Effector memory CD4-positive, alpha-beta T cell (primary cell): ENCODE data around the gene SMOC2.
"Not testable (repeated sequence)": the region's sequence is repeated elsewhere in the genome, so short reads cannot be mapped to it uniquely, and the experiment has no call there.

ENCODE experiments used
- DNase-seq, 3 donors: peaks; one replicate each; pipeline ENCODE4 v3.0.0-alpha.2; 2020
- H3K27ac ChIP-seq: 2 replicates; pipeline ENCODE4 v1.7.0; 2013; ENCODE audit warnings: mild to moderate bottlenecking, low read length, moderate library complexity; ENCODE audit not compliant: insufficient read depth, poor library complexity, severe bottlenecking
- H3K27me3 ChIP-seq: replicated peaks from 2 replicates; pipeline ENCODE4 v1.7.0; 2013; ENCODE audit warnings: mild to moderate bottlenecking, low read length; ENCODE audit not compliant: insufficient read depth, control insufficient read depth, poor library complexity, severe bottlenecking
- H3K36me3 ChIP-seq: 2 replicates; pipeline ENCODE4 v1.7.0; 2013; ENCODE audit warnings: mild to moderate bottlenecking, low read length, moderate library complexity; ENCODE audit not compliant: control insufficient read depth, insufficient read depth
- H3K4me1 ChIP-seq: 2 replicates; pipeline ENCODE4 v1.7.0; 2013; ENCODE audit warnings: low read length, mild to moderate bottlenecking; ENCODE audit not compliant: control insufficient read depth, insufficient read depth, poor library complexity, severe bottlenecking
- H3K4me3 ChIP-seq: 2 replicates; pipeline ENCODE4 v1.7.0; 2013; ENCODE audit warnings: low read length, low read depth, mild to moderate bottlenecking; ENCODE audit not compliant: insufficient read depth, poor library complexity, severe bottlenecking
- H3K9me3 ChIP-seq: 2 replicates; pipeline ENCODE4 v1.7.0; 2013; ENCODE audit warnings: mild to moderate bottlenecking, low read length, moderate library complexity; ENCODE audit not compliant: control insufficient read depth

SMOC2 gene

DNA sequence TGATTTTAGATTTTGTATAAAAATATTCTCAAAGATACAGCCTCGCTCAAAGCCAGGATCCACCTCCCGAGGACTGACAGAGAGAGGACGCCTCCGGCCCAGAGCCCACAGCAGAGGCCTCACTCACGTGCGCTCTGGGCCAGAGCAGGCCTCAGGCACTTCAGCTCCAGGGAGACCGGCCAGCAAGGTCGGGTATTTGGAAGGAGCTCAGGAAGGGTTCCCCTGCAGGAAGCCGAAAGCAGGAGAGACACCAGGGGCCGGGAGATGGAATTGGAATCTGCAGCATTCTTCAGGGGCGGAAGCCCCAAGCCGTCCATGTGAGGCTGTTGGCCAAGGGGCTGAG is 251.9 kb downstream of the SMOC2 start:
- not testable (repeated sequence) for DNase-seq, H3K27ac ChIP-seq, H3K27me3 ChIP-seq, H3K4me3 ChIP-seq, H3K36me3 ChIP-seq, H3K4me1 ChIP-seq, H3K9me3 ChIP-seq

DNA sequence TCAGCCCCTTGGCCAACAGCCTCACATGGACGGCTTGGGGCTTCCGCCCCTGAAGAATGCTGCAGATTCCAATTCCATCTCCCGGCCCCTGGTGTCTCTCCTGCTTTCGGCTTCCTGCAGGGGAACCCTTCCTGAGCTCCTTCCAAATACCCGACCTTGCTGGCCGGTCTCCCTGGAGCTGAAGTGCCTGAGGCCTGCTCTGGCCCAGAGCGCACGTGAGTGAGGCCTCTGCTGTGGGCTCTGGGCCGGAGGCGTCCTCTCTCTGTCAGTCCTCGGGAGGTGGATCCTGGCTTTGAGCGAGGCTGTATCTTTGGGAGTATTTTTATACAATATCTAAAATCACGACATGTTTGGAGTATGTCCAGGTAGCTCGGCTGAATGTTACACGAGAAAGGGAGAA is 253.8 kb downstream of the SMOC2 start:
- H3K4me1 ChIP-seq, H3K9me3 ChIP-seq, H3K27me3 ChIP-seq, DNase-seq, H3K36me3 ChIP-seq, H3K4me3 ChIP-seq, H3K27ac ChIP-seq: not testable (repeated sequence)

DNA sequence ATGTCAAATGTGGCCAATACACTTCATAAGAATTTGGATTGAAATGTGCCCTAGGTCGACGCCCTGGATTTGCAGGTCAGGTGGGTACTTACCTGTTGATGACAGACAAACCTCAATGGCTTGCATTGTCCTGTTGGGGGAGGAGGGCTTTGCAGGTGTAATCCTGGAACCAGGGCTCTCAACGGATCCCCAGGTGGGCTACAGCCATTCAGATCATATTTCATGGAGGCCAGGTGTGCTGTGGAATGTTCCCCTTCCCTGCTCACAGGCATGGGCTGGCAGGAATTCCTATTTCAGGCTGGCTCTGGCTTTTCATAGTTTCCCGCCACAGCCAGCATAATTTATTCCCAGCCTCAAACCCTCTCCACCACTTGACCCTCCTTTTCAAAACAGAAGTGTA is 254.7 kb downstream of the SMOC2 start:
- Histone ChIP-seq H3K27ac (no peak overlapping the region), H3K27me3 (peaks cover 3% of the 10 kb centered on the region), H3K36me3 (no peaks in the 10 kb centered on the region)

DNA sequence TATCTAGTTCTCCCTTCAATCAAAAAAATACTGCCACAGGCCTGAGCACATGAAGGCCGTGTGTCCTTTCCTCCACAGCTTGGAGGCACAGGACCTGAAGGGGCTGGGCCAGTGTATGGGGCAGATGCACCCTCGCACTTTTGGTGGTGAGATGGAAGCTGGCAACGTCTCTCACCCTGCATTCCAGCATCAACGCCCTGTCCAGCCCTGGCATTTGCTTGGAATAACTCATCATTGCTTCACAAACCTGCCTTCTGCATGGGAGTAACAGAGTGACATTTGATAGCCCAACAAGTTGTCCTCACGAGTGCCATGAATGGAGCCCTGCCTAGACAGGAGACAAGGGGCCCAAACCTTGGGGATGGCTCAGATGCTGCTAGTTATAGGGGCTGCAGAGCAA is 257.9 kb downstream of the SMOC2 start:
- Histone ChIP-seq H3K36me3 (no peaks in the 10 kb centered on the region), H3K4me3 (no peak overlapping the region), H3K27ac (no peak overlapping the region), H3K9me3 (no peaks in the 10 kb centered on the region), H3K4me1 (no peaks in the 10 kb centered on the region), H3K27me3 (peaks cover 3% of the 10 kb centered on the region)
- no peak for DNase-seq

More for the DNA sequence above, 254.7 kb downstream of the SMOC2 start:
- DNase-seq, result no peak
- H3K4me1 ChIP-seq, result no peaks in the 10 kb centered on the region
- no peaks in the 10 kb centered on the region for H3K9me3 ChIP-seq
- no peak overlapping the region for H3K4me3 ChIP-seq

DNA sequence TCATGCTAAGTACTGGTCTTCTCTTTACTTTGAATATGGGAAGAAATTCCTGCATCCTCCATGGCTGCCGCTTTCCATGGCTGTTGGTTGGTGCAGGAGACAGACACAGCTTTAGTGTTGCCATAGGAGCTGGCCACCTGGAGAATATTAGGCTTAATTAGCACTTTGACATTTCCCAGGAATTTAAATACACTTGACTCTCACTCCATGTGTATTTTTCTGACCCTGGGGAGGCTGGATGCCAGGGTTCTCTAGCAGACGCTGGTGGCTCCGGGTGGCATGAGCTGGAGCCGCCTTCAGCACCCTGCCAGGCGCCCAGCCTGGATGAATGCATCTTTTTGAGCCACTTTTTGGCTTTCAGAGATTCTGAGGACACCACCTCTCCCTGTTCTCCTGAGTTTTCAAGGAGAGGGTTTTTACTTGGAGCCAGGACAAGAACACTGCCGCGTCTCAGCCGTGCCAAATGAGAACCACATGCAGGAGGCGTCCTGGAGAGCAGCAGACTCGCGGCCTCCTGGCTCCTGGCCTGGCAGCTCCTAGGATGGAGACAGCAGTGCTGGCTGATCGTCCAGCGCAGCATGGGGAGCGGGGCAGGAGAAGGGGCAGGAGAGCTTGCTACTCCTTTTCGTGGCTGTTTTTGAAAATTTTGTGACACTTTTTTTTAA is 258.8 kb downstream of the SMOC2 start:
- H3K27ac ChIP-seq, result no peak overlapping the region
- no peak overlapping the region for H3K4me3 ChIP-seq
- H3K9me3 ChIP-seq, result no peaks in the 10 kb centered on the region
- DNase-seq, result no peak
- H3K4me1 ChIP-seq, result no peaks in the 10 kb centered on the region
- peaks cover 3% of the 10 kb centered on the region for H3K27me3 ChIP-seq
- H3K36me3 ChIP-seq, result no peaks in the 10 kb centered on the region

DNA sequence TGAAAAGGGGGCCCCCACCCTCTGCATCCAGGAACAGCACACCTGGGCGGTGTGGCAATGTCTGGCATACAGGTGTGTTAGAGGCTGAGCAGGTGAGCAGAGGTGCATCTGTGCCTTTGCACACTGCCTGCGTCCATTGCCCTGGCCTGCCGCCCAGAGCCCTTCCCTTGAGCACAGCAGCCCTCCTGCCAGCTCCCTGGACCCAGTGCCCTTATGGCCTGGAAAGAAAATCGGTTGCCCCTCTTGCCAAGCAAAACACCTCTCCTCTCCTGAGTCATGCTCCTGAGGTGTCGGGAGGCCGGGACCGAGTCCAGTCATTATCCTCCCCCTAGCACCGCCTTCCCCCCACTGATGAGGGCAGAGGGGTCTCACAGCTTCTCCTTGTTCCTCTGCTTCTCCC is 259.9 kb downstream of the SMOC2 start:
- H3K27ac ChIP-seq, result no peak overlapping the region
- no peaks in the 10 kb centered on the region for H3K36me3 ChIP-seq
- no peak for DNase-seq
- H3K4me3 ChIP-seq, result no peak overlapping the region
- no peaks in the 10 kb centered on the region for H3K9me3 ChIP-seq
- H3K27me3 ChIP-seq, result peaks cover 3% of the 10 kb centered on the region
- no peaks in the 10 kb centered on the region for H3K4me1 ChIP-seq

- no peak overlapping the region for H3K27ac ChIP-seq
- no peaks in the 10 kb centered on the region for H3K4me1 ChIP-seq
- peaks cover 3% of the 10 kb centered on the region for H3K27me3 ChIP-seq
- no peak for DNase-seq
- no peak overlapping the region for H3K4me3 ChIP-seq
- H3K9me3 ChIP-seq, result no peaks in the 10 kb centered on the region
- H3K36me3 ChIP-seq, result no peaks in the 10 kb centered on the region
Measured at GRCh38 chr6:168703990-168704389, 263.0 kb downstream of the SMOC2 start.

DNA sequence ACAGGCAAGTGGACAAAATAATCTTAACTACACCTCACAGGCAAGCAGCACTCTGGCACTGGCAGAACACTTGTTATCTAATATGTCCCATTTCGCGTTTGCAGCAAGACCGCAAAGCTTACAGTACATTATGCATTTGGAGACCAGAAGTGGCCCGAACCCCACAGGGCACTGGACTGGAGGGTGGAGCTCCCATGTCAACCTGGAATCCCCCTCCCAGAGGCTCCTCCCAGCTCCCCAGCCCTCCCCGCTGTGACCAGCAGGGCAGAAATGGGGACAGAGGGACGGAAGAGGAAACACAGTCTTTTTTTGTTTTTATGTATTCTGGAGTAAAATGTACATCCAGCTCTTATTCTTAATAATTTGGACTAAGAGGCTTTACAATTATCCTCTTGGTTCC is 263.7 kb downstream of the SMOC2 start:
- no peaks in the 10 kb centered on the region for H3K4me1 ChIP-seq
- no peak for DNase-seq

DNA sequence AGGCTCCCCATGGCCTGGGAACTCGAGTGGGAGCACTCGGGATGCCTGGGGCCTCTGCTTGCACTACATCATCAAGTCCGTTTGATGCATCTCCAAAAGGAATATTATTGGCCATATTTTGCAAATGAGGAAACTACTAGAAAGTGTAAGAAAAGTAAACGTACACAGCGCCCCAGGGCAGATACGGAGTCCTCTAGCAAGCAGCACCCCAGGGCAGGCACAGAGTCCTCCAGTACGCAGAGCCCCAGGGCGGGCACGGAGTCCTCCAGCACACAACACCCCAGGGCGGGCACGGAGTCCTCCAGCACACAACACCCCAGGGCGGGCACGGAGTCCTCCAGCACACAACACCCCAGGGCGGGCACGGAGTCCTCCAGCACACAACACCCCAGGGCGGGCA is 264.3 kb downstream of the SMOC2 start:
- not testable (repeated sequence) for H3K27ac ChIP-seq, H3K36me3 ChIP-seq, H3K27me3 ChIP-seq, H3K9me3 ChIP-seq, H3K4me1 ChIP-seq, DNase-seq, H3K4me3 ChIP-seq

More for the DNA sequence above, 263.7 kb downstream of the SMOC2 start:
- no peak overlapping the region for H3K27ac ChIP-seq
- H3K27me3 ChIP-seq, result peaks cover 3% of the 10 kb centered on the region
- no peak overlapping the region for H3K4me3 ChIP-seq
- no peaks in the 10 kb centered on the region for H3K9me3 ChIP-seq
- no peaks in the 10 kb centered on the region for H3K36me3 ChIP-seq

GRCh38 chr6:168706471-168707177 is 265.6 kb downstream of the SMOC2 start:
- H3K9me3 ChIP-seq, result no peaks in the 10 kb centered on the region

More at GRCh38 chr6:168706471-168707177, 265.6 kb downstream of the SMOC2 start:
- Histone ChIP-seq H3K4me1 (no peaks in the 10 kb centered on the region), H3K4me3 (no peak overlapping the region), H3K36me3 (no peaks in the 10 kb centered on the region), H3K27me3 (no peaks in the 10 kb centered on the region), H3K27ac (no peak overlapping the region)
- no peak for DNase-seq
